Retinal pigment epithelial cell (primary cell): ENCODE measurements around the gene NEUROD1.

Experiments
- DNase-seq: peaks from one replicate; pipeline ENCODE4 v3.0.0-alpha.2; 2010; ENCODE audit warnings: low read depth
- H3K4me3 ChIP-seq: 2 replicates; pipeline ENCODE4 v1.5.1; 2011; ENCODE audit warnings: mild to moderate bottlenecking, low read length, control low read depth, moderate library complexity
- CTCF ChIP-seq: conservative IDR thresholded peaks from 2 replicates; pipeline ENCODE4 v1.5.1; 2011; ENCODE audit warnings: low read depth, low read length, control low read depth, inconsistent platforms

Gene NEUROD1

GRCh38 chr2:181655519-181655918 is 24.8 kb downstream of the NEUROD1 start:
- no peak for TF ChIP-seq CTCF
- no peak overlapping the region for H3K4me3 ChIP-seq
- no peak for DNase-seq

- DNase-seq: no peak
- no peak overlapping the region for H3K4me3 ChIP-seq
- TF ChIP-seq CTCF: no peak
Observed at GRCh38 chr2:181649436-181649979, 30.8 kb downstream of the NEUROD1 start.

- TF ChIP-seq CTCF: no peak
- DNase-seq: no peak
- no peak overlapping the region for H3K4me3 ChIP-seq
Observed at GRCh38 chr2:181648478-181649155, 31.7 kb downstream of the NEUROD1 start.

GRCh38 chr2:181646415-181646987 is 33.8 kb downstream of the NEUROD1 start:
- no peak for TF ChIP-seq CTCF

GRCh38 chr2:181643151-181643550 is 37.2 kb downstream of the NEUROD1 start:
- DNase-seq: no peak
- H3K4me3 ChIP-seq: no peak overlapping the region
- no peak for TF ChIP-seq CTCF

More at GRCh38 chr2:181646415-181646987, 33.8 kb downstream of the NEUROD1 start:
- no peak for DNase-seq
- H3K4me3 ChIP-seq: no peak overlapping the region

GRCh38 chr2:181642086-181642485 is 38.2 kb downstream of the NEUROD1 start:
- TF ChIP-seq CTCF: no peak
- H3K4me3 ChIP-seq: no peak overlapping the region
- DNase-seq: no peak

GRCh38 chr2:181639686-181640085 is 40.6 kb downstream of the NEUROD1 start:
- no peak for DNase-seq
- TF ChIP-seq CTCF: no peak
- no peak overlapping the region for H3K4me3 ChIP-seq
